ENCODE results near the gene NPIPA1.
"Not testable (repeated sequence)": the region's sequence is repeated elsewhere in the genome, so short reads cannot be mapped to it uniquely, and the experiment has no call there.

NPIPA1 gene

DNA sequence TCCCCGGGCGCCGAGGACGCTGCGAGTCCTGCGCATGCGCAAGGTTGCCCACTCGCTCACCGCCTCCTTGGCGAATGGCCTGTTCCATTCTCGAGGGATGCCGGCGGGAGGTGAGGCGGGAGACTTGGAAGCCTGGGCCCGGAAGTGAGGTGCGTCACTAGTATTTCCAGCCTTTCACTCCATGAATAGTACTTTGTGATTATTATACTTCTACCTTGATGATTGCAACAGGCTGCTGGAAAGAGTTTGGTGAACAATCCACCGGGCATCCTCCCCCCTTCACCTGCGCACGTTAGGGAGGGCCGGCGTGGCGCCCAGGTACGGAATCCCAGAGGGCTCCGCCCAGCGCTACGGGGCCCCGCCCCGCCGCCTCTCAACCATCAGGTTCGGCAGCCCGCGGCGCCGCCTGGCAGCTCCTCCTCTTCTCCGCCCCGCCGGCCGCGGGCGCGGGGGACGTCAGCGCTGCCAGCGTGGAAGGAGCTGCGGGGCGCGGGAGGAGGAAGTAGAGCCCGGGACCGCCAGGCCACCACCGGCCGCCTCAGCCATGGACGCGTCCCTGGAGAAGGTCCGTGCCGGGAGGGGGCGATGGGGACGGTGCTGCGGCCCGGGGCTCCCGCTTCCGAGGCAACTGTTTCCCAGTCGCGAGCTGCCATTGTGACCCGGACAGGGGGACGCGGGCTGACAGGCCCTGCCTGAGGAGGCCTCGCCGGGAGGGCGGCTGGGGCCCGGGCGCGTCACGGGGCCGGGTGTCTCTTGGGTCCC is 37.6 kb downstream of the NPIPA1 start, which contains the start of gene PDXDC1:
Gene PDXDC1 (plus strand): TSS at position 371 of the 762 bp plus-strand sequence. CDS start 174 bp downstream, at position 545.
- peak; percentile 63 for DNase-seq (ENCODE audit: low read depth)
- peak within 1 kb of the TSS; percentile 82 for H3K4me3 ChIP-seq (ENCODE audit: low read depth, low read length)

DNA sequence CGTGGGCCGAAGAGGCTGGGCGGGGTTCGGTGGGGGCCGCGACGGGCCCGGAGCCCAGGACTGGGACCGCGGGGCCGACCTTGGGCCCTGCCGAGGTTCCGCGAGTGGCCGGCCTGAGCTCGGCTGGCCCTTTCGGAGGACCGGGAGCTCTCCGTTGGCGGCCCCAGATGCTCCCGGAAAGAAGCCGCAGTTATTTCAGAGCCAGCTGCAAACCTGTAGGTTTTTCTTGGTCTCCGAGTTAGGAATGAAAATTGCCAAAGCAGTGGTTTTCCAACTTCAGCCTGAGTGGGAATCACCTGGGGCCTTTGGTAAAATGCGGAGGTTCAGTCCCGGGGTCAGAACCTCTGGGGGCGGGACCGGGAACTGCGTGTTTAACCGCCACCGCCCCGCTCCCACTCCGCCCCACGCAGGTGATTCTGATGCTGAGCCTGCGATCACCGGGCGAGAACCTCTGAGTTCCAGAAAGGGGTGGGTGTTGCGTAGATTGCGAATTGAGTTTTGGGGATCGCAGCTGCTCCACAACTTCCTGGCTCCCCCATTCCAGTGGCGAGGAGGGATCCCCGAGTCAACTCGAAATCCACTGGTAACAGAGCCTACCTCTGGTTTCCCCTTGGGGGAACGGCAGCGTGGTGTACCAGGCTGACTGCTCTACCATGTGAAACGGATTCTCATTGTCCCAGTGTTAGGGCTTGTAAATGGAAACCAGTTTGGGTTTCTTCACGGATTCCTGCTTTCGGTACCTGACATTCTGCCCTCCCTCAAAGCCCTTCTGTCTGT is 38.4 kb downstream of the NPIPA1 start:
- H3K4me3 ChIP-seq (ENCODE audit: low read depth, low read length), result peak overlapping the region; percentile 82
- not testable (repeated sequence) for DNase-seq (ENCODE audit: low read depth)

DNA sequence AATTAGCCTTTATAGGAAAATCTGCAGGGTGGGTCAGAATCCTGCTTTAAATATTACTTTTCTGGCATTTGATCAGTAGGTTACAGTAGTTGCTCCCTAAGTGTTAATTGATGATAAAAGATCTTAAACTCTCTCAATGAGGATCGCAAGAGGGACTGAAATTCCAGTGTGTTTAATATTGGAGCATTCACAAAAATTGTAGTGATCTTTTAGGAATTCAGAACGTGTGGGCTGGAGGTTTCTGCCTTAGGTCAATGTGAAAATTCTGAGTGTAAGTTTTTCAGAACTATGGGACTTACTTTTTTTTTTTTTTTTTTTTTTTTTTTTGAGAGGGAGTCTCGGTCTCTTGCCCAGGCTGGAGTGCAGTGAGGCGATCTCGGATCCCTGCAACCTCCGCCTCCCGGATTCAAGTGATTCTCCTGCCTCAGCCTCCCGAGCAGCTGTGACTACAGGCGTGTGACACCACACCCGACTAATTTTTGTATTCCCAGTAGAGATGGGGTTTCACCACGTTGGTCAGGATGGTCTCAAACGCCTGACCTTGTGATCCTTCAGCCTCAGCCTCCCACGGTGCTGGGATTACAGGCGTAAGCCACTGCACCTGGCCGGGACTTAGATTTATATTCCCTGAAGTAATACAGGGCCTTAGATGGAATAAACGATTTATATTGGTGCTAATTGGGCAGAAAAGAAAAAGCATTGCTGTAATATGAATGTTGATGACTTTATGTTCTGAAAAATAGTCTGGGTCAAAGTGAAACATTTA is 39.9 kb downstream of the NPIPA1 start:
- DNase-seq (ENCODE audit: low read depth); H3K4me3 ChIP-seq (ENCODE audit: low read depth, low read length): not testable (repeated sequence)

DNA sequence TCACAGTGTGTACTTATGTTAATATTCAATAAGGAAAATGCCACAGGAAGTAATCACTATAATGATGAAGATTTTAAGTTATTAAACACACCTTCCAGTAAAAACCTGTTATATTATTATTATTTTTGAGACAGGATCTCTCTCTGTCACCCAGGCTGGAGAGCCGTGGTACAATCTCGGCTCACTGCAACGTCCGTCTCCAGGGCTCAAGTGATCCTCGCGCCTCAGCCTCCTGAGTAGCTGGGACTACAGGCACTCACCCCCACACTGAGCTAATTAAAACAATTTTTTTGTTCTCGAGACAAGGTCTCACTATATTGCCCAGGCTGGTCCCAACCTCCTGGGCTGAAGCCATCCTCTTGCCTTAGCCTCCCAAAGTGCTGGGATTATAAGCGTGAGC is 41.0 kb downstream of the NPIPA1 start:
- not testable (repeated sequence) for DNase-seq (ENCODE audit: low read depth); H3K4me3 ChIP-seq (ENCODE audit: low read depth, low read length)

DNA sequence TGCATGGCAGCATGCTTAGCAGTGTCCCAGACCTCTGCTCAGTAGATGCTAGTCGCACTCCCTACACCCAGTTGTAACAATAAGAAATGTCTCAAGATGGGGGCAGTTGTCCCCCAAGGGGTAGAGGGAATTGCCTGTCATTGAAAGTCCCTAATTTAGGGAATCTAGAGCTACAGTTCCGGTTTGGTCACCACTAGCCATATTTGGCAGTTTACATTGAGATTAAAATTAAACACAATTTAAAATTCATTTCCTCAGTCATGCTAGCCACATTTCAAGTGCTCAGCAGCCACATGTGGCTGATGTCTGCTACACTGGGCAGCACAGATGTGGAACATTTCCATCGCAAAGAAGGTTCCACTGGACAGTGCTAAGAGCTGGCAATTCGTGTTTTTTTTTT is 41.7 kb downstream of the NPIPA1 start:
- not testable (repeated sequence) for DNase-seq (ENCODE audit: low read depth); H3K4me3 ChIP-seq (ENCODE audit: low read depth, low read length)

DNA sequence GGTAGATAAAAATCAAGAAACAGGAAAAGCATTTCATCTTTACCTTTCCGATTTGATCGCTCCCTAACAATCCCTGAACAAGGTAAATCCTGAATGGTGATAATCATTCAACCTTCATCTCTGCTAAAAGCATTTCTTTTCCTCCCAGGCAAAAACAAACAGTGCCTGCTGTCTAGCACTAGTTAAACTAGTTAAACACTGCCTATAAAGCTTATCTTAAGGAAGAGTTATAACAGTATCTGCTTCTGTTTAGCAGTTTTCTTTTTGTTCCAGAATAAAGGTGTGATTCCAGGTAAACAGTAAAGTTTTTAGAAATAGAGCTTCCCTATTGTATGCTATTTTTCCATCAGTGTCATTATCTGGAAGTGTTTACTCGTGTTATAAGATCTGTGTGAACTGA is 44.0 kb downstream of the NPIPA1 start:
- not testable (repeated sequence) for H3K4me3 ChIP-seq (ENCODE audit: low read depth, low read length); DNase-seq (ENCODE audit: low read depth)

DNA sequence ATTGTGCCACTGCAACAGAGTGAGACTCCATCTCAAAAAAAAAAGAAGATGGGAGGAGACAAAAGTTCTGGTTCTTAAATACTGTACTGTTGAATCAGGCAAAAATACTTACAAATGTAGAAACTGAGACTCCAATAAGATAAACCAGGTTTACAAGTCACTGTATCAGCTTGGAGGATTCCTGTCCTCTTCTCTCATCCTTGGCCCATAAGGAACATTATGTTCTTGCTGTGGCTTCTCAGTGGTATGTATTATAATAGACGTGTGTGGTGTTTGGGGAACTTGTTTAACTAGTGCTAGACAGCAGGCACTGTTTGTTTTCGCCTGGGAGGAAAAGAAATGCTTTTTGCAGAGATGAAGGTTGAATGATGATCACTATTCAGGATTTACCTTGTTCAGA is 45.3 kb downstream of the NPIPA1 start:
- H3K4me3 ChIP-seq (ENCODE audit: low read depth, low read length), result not testable (repeated sequence)
- DNase-seq (ENCODE audit: low read depth), result peak; percentile 21

DNA sequence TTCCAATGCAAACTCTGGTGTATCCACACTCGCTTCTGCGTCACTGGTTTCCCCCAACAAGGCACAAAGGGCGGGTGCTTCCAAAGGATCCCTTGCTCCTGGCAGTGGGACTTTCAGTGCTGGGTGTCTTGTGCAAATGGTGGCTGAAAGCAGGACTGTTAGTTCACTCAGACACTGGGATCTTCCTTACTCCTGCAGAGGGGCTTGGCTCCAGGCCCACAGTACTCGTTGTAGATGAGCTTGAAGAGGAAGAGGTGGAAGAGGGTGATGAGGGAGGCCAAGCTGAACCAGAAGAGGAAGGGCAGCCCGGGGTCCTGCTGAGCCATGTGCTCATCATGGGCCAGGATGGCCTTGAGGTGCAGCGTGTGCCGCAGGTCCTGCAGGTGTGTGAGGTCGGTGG is 50.8 kb downstream of the NPIPA1 start:
- H3K4me3 ChIP-seq (ENCODE audit: low read depth, low read length); DNase-seq (ENCODE audit: low read depth): not testable (repeated sequence)

DNA sequence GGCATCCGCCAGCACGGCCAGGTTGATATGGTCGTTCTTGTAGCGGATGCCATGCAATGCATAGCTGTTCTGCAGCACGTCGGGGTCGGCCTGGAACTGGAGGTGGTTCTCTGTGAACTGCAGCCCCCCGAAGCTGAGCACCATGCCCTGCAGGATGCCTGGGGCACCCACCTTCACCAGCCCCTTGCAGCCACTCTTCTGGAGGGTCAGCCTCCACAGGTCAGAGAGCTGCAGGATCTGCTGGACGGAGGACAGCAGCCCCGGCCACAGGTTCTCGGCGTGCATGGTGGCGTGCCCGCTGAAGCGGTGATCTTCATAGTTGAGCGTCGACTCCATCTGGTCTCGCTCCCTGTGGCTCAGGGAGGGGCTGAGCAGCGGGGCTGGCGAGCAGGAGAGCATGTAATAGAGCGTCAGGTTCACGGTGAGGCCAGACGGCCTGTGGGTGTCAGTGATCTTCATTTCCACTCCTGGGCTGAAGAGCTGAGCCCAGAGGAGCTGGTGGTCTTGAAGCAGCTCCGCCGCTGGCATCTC is 51.5 kb downstream of the NPIPA1 start:
- not testable (repeated sequence) for H3K4me3 ChIP-seq (ENCODE audit: low read depth, low read length); DNase-seq (ENCODE audit: low read depth)

DNA sequence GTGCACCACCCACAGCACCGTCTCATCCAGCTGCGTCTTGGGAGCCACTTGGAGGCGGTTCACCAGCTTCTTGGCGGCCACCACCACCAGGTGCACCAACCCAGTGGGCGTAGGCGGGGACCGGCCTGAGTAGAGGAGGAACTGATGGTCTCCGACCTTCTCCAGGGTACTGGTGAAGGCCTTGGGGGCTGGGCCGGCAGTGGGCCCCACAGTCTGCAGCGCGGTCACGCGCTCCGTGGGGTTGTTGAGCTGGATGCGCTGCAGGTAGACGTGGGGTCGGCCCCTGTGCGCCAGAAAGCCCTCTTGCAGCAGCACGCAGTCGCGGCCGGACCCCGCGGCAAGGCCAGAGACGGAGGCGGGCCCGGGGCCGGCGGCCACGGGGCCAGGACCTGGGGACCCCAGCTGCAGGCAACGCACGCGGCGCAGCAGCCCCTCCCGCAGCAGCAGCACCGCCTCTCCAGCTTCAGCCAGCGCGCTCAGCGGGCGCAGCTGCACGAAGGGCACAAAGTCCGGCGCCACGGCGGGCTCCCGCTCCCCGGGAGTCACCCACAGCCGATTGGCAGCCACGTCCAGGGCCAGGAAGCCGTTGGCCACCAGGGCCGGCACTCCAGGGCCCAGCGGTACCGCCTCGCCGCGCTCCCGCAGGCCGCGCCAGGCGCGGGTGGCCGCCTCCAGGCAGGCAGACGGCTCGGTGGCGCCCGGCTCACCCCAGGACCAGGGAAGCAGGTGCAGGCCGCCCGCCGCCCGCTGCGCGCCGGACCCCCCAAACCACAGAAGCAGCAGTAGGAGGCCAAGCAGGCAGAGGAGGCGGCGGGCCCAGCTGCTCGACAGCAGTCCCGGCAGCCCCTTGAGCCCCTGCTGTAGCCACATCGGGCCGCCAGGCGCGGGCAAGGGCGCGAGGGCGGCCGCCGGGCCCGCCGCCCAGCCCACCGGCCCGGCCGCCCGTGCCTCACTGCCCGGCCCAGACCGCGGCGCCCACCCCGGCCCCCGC is 52.3 kb downstream of the NPIPA1 start:
- not testable (repeated sequence) for DNase-seq (ENCODE audit: low read depth); H3K4me3 ChIP-seq (ENCODE audit: low read depth, low read length)

DNA sequence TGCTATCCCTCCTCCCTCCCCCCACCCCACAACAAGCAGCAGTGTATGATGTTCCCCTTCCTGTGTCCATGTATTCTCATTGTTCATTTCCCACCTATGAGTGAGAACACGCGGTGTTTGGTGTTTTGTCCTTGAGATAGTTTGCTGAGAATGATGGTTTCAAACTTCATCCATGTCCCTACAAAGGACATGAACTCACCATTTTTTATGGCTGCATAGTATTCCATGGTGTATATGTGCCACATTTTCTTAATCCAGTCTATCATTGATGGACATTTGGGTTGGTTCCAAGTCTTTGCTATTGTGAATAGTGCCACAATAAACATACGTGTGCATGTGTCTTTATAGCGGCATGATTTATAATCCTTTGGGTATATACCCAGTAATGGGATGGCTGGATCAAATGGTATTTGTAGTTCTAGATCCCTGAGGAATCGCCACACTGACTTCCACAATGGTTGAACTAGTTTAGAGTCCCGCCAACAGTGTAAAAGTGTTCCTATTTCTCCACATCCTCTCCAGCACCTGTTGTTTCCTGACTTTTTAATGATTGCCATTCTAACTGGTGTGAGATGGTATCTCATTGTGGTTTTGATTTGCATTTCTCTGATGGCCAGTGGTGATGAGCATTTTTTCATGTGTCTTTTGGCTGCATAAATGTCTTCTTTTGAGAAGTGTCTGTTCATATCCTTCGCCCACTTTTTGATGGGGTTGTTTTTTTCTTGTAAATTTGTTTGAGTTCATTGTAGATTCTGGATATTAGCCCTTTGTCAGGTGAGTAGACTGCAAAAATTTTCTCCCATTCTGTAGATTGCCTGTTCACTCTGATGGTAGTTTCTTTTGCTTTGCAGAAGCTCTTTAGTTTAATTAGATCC is 56.3 kb downstream of the NPIPA1 start:
- not testable (repeated sequence) for H3K4me3 ChIP-seq (ENCODE audit: low read depth, low read length); DNase-seq (ENCODE audit: low read depth)

DNA sequence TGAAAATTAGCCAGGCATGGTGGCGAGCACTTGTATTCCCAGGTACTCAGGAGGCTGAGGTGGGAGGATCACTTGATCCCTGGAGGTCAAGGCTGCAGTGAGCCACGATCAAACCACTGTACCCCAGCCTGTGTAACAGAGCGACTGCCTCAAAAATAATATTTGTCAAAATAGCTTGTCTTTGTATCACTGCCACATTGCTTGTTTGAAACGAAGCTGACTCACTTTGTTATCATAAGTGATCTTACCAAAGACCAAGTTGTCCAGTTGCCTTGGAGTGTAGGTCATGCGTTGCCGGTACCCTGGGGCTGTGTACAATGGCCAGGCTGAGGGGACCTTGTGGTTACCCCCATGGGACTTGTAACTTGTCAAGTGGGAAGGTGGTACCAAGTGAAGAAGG is 59.5 kb downstream of the NPIPA1 start:
- not testable (repeated sequence) for DNase-seq (ENCODE audit: low read depth); H3K4me3 ChIP-seq (ENCODE audit: low read depth, low read length)

DNA sequence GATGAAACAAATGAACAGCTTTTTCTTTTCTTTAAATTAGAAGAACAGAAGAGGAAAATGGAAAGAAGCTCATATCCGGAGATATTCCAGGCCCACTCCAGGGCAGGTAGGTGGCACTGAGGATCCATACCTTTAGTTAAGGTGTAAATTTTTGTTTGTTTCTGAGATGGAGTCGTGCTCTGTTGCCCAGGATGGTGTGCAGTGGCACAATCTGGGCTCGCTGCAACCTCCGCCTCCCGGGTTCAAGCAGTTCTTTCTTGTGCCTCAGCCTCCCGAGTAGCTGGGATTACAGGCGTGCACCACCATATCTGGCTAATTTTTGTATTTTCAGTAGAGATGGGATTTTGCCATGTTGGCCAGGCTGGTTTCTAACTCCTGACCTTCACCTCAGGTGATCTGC is 61.1 kb downstream of the NPIPA1 start:
- not testable (repeated sequence) for DNase-seq (ENCODE audit: low read depth); H3K4me3 ChIP-seq (ENCODE audit: low read depth, low read length)

DNA sequence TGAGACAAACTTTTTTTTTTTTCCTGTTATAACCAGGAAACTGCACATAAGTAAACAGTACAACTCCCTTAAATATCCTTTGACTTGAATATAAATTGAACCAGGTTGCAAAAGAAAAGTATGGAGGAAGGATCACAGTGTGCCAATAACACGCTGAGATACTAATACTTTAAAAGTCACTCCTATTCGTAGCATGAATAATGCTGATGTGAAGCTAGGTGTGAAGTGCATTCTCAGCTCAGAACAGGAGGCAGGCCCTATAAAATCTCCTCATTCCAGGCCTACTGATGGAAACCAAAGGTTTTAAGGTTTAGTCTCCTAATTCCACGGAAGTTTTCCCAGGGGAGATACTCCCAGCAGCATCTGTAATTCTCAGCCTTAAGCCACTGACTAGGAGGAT is 62.6 kb downstream of the NPIPA1 start:
- H3K4me3 ChIP-seq (ENCODE audit: low read depth, low read length); DNase-seq (ENCODE audit: low read depth): not testable (repeated sequence)

Data from skeletal muscle cell (primary cell).